Mucosa of gallbladder (tissue), 1 donor: Measurements from ENCODE around the gene ABCC5. TPM values are rescaled to one million over a fixed set of nuclear protein-coding genes. Genes with fewer than 3 reads are reported as not detected.

Source experiments
- DNase-seq: peaks from one replicate; pipeline ENCODE4 v3.0.0-alpha.2; 2020; ENCODE audit warnings: low spot score
- total RNA-seq: library from RNA; stranded (reverse); gene quantifications from one replicate; pipeline ENCODE4 v1.2.1, GENCODE V29; 2021
- donor health status: DM: no; HTN: no; CAD: no.

Gene ABCC5
- total RNA-seq, 1 donor from 2014 or later = 37.8 TPM

DNA sequence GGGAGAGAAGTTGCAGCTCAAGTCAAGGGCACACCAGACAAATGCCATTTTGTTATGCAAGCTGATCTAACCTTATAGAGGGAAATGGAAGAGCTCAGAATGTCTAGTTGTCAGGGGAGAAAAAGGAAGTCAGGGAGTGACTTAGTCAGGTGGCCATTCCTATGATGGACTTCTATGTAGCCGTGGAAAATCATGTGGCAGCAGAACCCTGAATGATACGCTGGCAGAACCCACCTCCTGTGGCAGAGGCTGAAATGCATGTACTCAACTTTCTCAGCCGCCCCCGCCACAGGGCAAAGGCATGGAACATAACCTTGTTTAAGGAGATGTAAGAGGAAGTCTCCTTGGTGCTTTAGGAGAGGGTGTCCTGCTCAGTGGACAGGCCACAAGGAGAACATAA, 95.3 kb downstream of the ABCC5 start:
- DNase-seq = no peak

- no peak for DNase-seq
Measured at GRCh38 chr3:183921096-183921495, 96.6 kb downstream of the ABCC5 start.

- no peak for DNase-seq
Measured at GRCh38 chr3:183920416-183920815, 97.3 kb downstream of the ABCC5 start.

DNA sequence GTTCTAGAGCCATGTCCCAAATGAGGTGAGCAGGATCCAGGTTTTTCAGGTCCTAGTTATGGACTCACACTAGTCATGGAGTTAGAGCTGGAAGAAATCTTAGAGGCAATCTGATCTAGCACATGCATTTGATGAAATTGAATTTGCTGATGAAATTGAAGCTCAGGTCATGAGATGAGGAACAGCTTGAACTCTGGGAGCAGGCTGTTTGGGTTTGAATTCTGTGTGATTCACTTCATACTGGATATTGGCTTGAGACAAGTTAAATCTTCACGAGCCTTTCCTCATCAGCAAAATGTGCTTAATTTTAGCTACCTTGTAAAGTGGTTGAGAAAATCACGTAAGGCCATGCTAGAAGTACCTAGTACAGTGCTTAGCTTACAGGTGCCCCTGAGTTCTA, 99.5 kb downstream of the ABCC5 start:
- no peak for DNase-seq

DNA sequence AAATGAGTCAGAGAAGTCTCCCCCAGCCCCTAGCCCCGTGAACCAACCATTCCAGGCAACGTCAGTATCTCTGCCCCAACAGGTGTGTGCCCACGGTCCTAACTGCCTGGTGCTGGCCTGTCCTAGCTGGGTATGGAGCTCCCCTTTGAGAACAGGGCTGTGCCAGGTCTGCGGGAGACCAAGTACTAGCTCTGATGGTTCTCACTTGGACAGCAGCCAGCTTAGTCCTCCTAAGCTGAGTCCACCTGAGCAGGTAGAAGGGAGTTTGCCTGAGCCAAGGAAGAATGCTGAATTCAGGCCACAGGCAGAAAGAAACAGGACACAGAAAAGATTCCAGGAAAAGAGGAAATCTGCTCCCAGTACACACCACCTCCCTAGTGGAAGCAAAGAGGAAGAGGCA, 99.9 kb downstream of the ABCC5 start:
- DNase-seq = no peak

- no peak for DNase-seq
Measured at GRCh38 chr3:183914856-183915255, 102.8 kb downstream of the ABCC5 start.

DNA sequence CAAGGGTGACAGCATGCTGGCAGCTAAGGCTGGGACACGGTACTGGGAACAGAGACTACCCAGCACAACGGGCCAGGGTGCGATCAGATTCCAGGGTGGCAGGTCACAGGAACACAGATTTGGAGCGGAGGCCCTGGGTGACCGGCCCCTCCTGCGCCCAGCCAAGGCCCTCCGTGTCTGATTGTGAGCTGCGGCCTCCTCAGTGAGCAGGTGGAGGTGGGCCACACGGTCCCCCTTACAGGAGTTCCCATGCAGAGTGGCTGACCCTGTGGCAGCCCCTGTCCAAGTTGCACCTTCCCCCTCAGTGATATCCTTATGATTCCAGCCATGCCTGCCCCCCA, 104.1 kb downstream of the ABCC5 start:
- no peak for DNase-seq

GRCh38 chr3:183912895-183913579, 104.6 kb downstream of the ABCC5 start:
- no peak for DNase-seq

GRCh38 chr3:183911763-183912506, 105.7 kb downstream of the ABCC5 start:
- DNase-seq = no peak

DNA sequence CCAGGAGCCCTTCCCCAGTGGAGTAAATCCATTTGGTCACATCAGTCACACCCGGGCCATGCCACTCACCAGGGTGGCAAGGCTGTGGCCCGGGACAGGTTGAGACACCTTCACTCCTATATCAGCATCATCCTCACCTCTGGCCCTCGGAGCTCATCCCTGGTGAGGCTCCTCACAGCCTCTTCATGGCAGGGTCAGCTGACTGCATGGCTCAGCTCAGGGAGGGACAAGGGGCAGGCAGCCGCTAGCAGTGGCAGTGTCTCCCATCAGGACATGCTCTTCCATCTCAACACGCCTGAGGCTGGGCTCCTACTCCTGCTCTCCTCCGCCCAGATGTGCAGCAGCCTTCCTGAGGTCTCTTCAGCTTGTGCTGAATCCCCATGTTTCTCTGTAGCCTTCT, 106.6 kb downstream of the ABCC5 start:
- no peak for DNase-seq

DNA sequence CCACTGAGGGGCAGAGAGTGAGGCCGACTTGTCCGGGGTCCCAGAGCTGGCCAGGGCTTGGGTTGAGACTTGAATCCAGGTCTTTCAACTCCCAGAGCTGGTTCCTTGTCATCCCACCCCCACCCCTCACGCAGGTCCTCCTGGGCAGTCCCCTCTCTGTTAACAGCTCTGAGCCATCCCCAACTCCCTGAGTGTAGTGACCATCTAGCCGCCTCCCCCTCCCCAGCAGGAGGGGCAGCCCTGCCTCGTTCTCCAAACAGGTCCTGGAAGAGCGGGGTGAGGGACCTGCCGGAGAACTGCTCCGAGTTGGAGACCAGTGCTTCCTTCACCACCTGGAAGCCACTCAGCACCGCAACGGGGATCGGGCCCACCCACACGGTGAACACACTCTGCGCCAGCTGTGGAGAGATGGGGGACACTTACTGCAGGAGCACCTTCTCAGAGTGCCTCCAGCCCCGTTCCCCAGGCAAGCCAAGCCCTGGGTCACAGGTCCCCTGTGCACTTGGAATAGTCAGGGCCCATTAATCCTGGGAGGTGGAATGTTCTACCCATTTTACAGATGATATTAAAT, 108.6 kb downstream of the ABCC5 start:
- no peak for DNase-seq

GRCh38 chr3:183907911-183908331, 109.8 kb downstream of the ABCC5 start:
- DNase-seq = no peak

DNA sequence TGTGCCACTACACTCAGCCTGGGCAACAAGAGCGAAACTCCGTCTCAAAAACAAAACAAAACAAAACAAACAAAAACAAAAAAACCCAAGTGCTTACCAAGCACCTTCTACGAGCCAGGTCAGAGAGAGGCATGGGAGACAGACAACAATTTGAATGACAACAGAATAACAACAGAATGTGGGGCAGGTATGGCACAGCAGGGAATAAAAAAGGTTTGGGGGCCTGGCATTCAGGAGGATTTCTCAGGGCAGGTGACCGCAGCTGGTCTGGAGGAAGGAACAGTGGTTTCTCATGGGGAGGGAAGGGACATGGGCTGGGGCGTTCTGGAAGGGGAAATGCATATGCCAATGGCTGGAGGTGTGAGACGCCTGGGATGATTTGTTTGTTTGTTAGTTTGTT, 110.5 kb downstream of the ABCC5 start:
- no peak for DNase-seq

DNA sequence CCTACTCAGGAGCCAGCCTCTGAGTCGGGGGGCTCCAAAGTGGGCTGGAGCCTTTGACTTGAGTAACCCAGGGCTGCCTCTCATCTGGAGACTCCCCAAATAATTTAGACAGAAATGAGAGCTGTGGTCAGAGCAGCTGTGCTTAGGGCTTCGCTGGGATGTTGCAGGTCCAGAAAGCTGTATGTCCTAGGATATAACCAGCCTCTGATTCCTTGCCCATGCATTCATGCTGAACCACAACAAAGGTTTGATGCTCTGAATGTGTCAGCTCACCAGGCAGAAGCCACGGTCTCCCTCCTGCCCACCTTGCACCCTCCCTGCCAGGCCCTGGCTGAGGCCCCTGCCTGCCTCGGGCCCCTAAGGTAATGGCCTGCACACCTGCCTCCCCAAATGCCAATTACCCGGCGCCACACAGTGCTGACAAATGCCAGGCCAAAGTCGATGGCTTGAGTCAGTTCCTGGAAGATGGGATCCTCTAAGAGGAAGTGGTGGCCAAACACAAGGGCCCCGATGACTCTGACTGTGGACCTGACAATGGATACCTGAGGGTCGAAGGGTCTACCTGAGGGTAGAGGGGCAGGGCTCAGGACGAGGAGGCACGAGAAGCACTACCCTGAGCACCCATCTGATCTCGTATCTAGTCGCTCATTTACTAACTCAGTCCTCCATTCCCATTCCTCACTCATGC, 111.3 kb downstream of the ABCC5 start:
- no peak for DNase-seq

GRCh38 chr3:183904833-183905780, 112.6 kb downstream of the ABCC5 start:
- no peak for DNase-seq

DNA sequence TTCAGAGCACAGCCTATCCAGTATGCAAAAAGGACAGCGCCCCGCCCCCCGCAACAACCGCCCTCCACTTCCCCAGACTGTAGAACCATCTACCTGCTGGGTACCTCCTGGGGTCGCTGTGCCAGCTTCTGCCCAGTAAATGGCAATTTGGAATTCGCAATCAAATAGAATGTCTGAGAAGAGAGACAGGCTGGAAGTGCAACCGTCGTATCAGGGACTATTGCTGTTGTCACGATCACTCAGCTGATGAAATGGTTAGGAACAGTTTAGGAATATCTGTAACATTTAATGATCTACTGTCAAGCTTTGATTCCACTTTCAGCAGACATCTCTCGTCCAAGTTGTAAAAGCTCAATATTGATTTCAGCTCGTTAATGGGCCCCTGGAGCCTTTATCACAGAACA, 119.7 kb downstream of the ABCC5 start:
- no peak for DNase-seq

- DNase-seq = no peak
Measured at GRCh38 chr3:183897606-183898005, 120.1 kb downstream of the ABCC5 start.

GRCh38 chr3:183896610-183897009, 121.1 kb downstream of the ABCC5 start:
- DNase-seq = no peak

DNA sequence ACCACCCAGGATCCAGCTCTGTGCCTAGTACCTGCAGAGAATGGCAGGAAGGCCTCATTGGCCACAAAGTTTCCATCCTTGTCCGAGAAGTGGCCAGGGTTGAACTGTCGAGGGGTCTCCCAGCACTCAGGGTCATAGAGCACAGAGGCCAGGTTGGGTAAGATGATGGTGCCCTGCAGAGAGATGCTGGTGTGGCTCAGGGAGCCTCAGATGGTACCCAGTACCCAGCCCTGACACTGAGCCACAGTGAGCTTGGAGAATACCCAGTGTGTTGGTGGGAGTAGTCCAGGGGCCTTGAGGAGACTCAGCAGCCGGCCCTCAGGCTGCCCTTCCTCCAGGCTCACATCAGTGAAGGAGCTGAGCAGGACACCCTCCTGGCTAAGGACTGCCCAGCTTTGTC, 121.5 kb downstream of the ABCC5 start:
- DNase-seq = no peak

DNA sequence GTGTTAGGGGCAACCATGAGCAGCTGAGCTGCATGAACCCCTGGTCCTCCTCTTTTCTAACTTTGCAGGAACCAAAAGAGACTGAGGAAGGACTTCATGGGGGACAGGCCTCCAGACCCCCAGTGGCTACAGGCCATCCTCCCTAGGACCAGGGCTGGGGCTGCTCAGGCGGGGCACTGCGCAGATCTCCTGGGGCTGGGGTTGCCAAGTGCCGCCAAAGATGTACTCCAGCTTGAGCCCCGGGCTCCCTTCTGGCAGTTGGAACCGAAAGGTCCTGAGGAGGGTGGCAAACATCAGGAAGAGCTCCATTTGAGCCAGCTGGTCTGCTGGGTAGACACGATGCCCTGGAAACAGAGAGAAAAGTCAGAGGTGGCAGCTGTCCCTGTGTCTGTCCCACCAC, 121.9 kb downstream of the ABCC5 start:
- DNase-seq = no peak

GRCh38 chr3:183895296-183895695, 122.4 kb downstream of the ABCC5 start:
- peak; percentile 18 for DNase-seq
